NCI-H187 treated with DMSO at 0.1 percent for 48 hours (cell line): Measurements from ENCODE around the gene PRSS57.

Experiments
- DNase-seq: peaks from one replicate; lab custom pipeline; 2025; lab: John Stamatoyannopoulos, UW

PRSS57 gene

DNA sequence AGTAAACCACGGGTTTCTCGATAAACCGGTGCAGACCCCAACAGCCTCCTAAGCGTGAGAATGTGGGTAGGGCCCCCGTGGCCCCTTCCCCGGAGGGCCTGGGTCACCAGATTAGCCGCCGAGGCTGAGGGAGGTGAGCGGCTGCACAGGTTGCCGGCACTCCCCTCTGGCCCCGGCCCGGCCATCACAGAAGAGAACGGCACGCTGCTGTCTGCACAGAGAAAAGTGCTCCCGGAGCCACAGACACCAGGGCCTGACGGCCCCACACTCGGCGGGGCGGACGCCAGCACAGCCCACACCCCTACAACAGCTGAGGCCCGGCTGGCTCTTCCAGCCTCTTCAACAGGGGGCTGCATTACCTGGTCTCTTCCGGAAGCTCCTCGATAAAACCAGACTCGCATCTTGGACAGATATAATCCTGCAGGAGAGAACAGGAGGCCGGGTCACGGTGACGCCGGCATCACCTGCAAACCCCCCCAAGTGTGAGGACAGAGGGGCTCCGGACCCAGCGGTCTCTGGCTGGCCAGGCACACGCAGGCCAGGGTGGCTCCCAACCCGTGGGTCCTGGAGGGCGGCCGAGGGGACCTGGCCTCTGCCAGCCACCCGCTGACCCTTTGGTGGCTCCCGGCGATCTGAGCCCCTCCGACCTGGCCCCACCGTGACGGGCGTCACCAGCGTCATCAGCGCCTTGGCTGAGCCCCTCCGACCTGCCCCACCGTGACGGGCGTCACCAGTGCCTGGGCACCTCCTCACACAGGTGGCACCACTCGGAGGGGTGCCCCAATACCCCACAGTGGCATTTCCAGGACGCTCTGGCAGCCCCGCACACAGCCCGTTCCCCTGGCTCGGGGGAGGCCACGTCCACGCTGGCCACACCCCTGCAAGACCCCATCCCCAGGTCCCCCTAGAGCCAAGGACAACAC, 42.5 kb downstream of the PRSS57 start:
- DNase-seq, result no peak

DNA sequence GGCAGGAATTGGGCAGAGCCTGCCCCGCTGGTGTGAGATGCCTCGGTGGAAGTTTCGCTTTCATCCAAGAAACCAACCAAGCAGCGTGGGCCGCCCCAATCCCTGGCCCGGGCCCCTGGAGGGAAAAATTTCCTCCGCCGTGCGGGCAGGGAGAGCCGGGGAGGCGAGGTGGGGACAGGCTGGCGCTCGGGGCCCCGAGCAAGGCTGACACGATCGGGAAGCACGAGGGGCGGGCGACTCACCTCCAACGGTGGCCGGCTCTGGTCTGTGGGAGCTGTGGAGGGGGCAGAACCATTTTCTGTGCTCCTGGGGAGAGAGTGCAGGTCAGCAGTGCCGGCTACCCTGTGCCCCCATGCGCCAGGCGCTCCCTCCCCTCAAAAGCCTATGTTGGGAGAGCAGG, 43.3 kb downstream of the PRSS57 start:
- no peak for DNase-seq

DNA sequence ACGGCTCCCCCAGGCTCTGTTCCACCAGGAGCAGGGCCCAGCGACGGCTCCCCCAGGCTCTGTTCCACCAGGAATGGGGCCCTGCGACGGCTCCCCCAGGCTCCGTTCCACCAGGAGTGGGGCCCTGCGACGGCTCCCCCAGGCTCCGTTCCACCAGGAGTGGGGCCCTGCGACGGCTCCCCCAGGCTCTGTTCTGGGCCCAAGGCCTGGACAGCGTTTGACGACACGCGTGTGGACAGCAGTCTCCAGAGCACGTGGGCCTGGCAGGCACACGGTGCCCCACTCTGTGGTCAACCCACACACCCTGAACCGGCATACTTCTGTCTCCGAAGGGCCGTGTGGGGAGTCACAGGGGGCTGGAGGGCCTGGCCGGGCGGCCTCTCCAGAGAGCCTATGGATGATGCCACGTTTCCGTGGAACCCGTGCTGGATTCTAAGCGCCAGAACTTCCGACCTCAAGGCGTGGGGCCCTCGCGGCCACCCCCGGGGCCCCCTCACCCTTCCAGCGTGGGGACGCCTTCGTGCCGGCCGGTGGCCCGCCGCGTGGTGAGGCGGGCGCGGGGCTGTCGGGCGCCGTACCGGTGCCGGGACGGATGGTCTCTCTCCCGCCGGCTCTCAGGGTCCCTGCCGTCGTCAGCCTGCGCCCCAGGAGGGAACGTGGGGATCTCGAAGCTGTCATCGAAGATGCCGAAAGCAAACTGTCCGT, 44.0 kb downstream of the PRSS57 start:
- DNase-seq, result no peak

DNA sequence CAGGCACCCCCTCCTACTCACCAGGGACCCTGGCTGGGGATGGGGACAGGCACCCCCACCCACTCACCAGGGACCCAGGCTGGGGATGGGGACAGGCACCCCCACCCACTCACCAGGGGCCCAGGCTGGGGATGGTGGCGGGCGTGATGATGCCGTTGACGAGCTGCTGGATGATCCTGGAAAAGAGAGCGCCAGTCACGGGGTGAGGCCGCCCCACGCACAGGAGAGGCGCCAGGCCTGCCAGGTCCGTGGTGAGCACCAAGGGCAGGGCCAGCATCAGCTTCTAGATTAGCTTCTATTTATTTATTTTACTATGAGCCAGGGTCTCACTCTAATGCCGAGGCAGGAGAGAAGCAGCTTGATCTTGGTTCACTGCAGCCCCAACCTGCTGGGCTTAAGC, 45.1 kb downstream of the PRSS57 start:
- no peak for DNase-seq

DNA sequence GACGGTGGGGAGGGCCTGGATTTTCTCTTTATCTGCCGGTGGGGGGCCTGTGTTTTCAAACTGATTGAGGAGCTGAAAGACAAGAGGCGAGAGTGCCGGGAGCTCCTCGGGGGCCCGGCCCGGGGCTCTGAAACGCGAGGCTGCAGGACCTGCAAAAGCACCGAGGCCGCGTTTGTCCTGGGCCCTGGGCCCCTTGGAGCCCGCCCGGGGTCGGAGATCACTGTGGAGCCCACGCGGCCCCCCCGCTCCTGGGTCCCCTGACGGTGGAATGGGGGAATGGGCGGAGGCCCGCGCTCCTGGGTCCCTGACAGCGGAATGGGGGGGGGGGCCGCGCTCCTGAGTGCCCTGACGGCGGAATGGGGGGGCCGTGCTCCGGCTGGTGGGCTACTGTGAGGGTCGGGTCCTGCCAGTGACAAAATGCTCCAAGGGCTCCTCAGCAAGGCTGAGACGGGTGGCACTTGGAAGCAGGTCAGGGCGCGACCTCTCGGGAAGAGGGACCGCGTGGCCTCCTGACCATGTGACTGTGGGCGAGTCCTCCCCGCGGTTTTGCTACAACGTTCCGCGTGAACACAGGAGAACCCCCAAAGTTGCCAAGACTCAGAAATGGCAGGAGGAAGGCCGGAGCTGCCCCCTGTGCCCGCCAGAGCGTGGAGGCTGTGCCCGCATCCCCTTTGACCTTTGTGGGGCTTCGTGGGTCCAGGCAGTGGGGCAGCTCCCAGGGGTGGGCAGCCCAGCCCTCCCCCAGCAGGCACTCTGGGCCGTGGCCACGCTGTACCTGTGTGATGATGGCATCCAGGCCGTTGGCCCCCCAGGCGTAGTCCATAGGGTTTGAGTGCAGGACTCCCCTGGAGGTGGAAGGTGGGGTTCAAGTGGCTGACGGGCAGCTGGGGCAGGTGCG, 46.1 kb downstream of the PRSS57 start:
- DNase-seq, result no peak

DNA sequence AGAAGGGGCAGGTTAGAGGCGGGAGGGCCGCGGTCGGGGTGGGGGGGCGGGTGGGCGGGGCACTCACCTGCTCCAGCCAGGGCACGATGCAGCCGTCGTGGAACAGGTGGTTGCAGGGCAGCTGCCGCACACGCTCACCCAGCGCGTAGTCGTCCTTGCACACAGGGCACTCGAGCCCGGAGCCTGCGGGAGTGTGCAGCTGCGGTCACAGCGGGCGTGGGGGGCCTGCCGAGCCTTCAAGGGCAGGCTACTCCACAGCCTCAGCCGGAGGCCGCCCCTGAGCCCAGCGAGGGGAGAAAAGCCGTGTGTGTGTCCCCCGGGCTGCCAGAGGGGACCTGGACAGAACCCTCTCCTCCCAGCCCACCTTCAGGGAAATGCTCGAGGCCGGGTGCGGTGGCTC, 46.9 kb downstream of the PRSS57 start:
- no peak for DNase-seq

DNA sequence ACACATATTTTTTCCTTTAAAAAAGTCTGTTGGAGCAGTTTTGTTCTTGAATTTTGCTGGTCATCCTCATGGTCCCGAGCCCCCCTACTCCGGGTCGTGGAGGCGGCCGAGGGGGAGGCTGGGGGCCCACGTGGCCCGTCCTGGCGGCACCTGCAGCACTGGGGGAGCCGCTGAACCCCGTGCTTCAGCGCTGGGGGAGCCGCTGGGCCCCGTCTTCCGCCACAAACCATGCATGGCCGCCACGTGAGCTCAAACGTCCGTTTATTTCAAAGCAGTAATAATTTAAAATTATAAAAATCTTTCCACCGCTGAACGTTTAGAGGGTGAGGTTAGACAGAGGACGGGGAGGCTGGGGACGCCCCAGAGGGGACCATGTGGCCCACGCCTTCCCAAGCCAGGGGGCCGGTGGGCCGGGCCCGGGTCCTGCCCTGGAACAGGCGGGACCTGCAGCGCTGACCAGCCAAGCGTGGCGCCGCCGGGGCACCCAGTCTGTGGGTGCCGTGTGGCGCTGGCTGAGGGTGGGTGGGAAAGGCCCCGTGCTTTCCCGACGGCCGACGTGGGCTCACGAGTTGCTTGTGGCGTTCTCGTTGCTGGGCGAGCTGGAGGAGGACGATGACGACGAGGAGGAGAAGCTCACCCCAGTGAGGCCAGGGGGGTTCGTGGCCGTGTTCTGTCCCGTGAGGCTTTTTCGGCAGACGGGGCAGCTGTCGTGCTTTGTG, 47.5 kb downstream of the PRSS57 start:
- no peak for DNase-seq

DNA sequence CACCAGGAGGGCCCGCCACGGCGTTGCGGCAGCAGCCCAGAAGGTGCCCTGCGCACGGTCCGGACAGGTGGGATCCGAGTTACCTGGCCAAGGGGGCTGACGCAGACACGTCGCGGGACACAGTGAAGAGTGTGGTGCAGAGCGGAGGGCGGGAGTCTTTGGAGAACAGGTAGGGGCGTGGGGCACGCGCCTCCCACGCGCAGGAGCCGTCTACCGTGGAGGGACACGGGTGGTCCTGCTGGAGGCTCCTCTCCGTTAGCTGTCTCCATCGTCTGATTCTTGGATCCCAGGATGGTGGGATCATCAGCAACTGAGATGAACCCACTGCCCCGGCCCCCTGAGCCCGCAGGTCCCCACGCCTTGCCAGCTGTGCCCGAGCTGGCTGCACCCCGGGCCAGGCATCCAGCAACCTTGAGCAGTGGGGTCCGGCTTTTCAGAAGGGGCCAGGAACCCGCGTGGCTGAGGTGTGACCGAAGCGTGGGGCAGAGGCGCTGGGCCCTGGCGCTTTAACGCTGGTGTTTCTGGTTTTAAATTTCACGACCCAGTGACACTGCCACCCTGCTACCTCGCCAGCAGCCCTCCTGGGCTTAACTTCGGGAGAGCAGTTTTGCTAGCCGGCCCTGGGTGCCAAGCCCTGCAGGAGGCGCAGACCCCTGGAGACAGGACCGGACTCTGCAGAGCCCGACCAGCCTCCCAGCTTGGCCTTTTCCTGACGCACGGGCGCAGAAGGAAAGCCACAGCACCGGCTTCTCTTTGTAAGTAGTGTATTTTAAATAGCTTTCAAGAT, 48.3 kb downstream of the PRSS57 start:
- DNase-seq, result no peak

DNA sequence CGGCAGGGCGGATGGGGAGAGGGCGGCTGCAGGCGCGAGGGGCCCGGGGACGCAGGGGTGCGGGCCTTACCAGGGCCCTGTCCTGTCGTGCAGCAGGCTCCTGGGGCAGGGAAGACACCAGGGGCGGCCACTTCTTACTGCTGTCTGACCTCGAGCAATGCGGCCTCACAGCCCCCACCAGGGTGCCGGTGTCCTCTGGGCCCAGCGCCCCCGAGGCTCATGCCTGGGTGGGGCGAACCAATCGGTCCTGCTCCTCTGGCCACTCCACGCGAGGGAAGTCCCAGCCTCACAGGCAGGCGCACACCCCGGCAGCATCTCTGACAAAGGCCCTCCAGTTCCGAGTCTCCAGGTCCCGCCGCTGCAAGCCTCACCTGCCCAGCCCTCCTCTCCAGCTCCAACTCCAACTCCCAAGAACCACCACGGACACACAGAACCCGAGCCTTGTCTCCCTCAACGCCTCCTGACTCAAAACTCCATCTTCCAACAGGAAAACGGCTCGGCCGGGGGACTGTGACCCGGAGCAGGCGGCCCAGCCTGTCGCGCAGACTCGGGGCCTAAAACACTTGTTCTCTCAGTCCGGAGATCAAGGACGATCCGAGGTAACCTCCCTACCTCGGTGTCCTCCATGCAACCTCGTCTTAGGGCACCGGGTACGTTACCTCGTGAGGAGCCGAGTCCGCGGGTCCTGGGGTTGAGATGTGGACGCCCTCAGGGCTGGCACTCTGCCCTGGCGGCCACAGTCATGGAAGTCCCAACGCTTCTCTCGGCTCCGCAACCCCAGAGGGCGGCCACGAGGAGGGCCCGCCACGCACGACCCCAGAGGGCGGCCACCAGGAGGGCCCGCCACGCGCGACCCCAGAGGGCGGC, 49.1 kb downstream of the PRSS57 start:
- DNase-seq, result no peak

DNA sequence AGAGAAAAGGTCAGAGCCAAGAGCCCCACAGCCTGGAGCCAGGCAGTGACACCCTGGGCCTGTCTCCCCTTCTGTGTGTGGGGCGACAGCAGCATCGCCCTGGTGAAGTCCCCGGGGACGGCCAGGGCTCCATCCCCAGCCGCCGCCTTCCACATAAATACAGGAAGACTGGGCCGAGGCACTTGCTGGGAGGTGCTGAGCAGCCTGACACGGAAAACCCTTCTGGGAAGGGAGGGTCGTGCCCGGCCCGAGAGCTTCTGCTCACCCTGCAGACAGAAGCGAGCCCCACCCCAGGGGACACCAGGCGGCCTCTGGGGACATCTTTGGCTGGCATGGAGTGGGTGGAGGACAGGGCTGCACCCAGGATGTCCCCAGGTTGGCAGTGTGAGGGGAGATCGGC, 50.5 kb downstream of the PRSS57 start:
- DNase-seq, result no peak

DNA sequence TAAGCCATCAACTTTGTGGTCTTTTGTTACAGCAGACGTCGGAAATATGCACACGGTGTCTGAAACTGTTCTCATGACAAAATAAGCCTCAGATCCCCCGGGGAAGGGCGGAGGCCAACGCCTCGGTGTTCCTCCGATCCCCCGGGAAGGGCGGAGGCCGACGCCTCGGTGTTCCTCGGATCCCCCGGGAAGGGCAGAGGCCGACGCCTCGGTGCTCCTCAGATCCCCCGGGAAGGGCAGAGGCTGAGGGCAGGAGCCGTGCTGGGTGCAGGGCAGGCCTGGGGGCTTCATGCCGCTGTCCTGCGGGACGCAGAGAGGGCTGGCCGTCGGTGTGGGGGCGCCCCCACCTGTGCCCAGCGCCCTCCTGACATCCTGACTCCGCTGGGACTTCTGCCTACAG, 50.9 kb downstream of the PRSS57 start:
- DNase-seq, result no peak

DNA sequence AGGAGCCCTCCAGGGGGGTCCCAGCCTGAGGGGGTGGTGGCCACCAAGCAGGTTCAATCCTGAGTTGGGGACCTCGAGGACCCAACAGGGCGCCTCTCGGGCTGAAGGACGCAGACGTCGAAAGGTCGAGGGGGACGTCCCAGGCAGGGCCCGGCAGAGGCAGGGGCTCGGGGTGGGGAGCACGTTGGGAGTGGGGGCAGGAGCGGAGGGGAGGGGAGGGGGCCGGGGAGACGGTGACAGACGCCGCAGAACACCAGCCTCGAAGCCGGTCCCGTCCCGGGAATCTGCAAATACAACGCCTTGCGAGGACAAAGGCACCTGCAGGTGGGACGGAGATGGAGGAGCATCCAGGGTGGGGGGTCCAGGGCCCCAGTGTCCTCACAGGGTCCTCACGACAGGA, 51.5 kb downstream of the PRSS57 start:
- DNase-seq, result no peak

DNA sequence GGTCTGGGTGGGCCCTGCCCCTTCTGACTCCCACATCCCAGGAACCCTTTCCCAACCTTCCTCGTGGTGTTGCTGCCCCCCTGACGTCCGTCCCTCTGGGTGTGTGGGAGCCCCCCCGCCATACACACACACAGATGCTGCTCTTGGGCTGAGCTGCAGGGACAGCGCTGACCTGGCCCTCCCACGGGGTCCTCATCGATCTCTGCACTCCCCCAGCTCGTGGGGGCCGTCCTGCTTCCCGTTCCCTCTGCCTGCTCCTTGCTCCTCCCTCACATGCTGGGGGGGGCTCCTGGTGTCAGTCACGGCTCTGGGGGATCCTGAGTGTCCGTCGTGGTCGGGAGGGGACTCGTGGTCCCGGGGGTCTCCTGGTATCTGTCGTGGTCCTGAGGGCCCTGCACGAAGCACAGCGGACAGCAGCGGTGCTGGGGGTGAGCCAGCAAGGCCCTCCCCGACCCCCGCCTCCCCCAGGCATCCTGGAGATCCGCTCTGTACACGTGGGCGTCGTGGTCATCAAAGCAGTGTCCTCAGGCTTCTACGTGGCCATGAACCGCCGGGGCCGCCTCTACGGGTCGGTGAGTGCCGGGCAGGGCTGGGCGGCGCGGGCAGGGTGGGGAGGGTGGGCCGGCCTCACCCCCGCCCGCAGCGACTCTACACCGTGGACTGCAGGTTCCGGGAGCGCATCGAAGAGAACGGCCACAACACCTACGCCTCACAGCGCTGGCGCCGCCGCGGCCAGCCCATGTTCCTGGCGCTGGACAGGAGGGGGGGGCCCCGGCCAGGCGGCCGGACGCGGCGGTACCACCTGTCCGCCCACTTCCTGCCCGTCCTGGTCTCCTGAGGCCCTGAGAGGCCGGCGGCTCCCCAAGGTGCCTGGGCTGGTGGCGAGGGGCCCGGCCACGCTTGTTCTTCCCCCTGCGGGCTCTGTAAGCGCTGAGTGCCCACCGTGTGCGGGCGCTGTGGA, 52.2 kb downstream of the PRSS57 start:
- DNase-seq, result no peak

DNA sequence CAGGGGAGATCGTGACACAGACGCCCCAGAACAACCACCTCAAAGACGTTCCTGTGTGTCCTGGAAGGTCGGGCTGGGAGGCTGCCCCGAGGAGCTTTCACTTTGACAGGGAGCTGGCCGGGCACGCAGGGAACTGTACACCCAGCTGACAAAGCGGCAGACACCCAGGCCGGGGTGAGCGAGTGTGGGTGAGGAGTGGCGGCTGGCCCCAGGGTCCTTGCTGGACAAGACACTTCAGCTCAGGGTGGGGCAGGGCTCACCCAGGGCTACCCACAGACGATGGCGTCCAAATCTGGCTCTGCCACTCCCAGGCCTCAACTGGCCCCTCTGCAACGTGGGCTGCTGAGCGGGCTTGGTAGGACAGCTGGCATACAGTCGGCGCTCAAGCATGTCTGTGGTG, 53.5 kb downstream of the PRSS57 start:
- no peak for DNase-seq

DNA sequence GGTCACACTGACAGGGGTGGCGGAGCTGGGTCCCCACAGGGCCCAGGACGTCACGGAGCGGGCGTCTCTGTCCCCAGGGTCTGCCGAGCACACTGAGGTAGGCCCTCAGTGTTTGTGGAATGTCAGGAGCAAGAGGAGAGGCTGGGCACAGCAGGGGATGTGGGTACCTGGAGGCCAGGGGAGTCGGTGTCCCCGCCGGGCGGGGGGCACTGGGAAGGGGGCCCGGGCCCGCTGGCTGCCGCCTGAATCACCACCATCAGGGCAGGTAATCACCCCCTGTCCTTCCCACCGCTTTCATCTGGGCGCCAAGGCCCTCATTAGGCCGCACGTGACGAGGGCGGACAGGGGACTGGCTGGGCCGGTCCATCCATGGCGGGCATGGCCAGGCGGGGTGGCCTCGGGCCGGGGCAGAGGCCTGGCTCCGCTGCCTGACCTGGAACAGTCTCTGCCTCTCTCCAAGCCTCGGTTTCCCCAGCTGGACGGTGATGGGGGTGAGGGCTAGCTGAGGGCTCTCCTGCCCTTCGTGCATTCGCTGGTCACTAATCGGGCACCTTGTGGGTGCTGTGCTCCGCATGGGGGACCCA, 54.6 kb downstream of the PRSS57 start:
- DNase-seq, result no peak

DNA sequence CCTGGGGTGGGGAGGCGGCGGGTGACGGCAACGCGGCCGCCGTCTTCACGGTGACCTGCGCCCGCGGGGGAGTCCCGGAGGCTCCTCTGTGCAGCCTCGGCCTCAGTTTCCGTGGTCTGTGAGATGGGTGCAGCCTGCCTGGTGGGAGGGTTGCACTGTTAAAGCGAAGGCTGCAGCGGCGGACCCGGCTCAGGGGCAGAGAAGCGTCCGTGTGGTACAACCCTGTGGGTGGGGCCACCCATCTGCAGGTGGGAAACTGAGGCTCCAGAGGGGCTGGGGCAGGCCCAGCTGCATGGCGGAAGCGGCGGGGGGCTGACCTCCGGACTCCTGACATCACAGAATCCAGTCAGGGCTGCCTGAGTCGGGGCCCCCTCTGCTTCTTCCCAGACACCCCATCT, 55.1 kb downstream of the PRSS57 start:
- no peak for DNase-seq

DNA sequence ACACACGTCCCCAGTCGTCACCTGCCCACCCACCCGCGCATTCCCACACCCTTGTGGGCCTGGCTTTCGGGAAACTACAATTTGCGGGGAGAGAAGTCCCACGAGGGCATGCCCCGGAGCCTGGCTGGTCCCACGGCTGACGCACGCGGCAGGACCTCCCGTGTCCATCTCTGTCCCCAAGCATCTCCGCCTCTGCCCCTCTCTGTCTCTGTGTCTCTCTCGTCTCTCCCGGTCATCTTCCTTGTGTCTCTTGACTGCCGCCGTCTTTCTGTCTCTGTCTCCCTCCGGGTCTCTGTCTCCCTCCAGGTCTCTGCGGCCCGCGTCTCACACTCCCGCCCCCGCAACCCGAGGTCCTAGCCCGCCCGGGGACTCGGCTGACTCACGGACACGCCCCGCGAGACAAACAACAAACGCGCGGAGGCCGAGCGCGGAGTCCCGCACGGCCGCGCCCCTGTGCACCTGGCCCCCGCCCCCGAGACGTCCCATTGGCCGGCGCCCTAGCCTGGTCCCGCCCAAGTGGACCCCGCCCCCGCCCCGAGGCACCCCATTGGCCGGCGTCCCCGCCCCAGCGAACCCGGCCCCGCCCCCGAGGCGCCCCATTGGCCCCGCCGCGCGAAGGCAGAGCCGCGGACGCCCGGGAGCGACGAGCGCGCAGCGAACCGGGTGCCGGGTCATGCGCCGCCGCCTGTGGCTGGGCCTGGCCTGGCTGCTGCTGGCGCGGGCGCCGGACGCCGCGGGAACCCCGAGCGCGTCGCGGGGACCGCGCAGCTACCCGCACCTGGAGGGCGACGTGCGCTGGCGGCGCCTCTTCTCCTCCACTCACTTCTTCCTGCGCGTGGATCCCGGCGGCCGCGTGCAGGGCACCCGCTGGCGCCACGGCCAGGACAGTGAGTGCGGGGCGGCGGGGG, 55.7 kb downstream of the PRSS57 start, which contains the start of gene FGF22:
Gene FGF22, plus strand, starts transcription at position 627 of the 908 bp plus-strand sequence. Its CDS starts 47 bp downstream, at position 674.
- DNase-seq, result no peak
